HG03045 (cell line): Measurements from ENCODE around the gene NDUFA13.

Source experiments
- ATAC-seq: cut with Tn5 transposase; IDR thresholded peaks from one replicate; pipeline ENCODE4 v1.9.1; 2021; ENCODE audit warnings: mild to moderate bottlenecking, moderate library complexity; ENCODE audit not compliant: unreplicated experiment

Gene NDUFA13

GRCh38 chr19:19531951-19532805 lies 16.2 kb downstream of the NDUFA13 start:
- ATAC-seq, result no peak

GRCh38 chr19:19532806-19533701 lies 17.0 kb downstream of the NDUFA13 start:
- ATAC-seq, result no peak

- no peak for ATAC-seq
These were observed 17.8 kb downstream of the NDUFA13 start for GRCh38 chr19:19533841-19534240.

- no peak for ATAC-seq
These were observed 18.7 kb downstream of the NDUFA13 start for GRCh38 chr19:19534556-19535265.

GRCh38 chr19:19535311-19536191 lies 19.5 kb downstream of the NDUFA13 start:
- no peak for ATAC-seq

GRCh38 chr19:19537075-19538048 lies 21.3 kb downstream of the NDUFA13 start:
- ATAC-seq, result no peak

GRCh38 chr19:19538061-19538784 lies 22.2 kb downstream of the NDUFA13 start, which contains the start of gene CILP2:
TSS of gene CILP2 (plus strand) at chr19:19538265. CDS start at chr19:19538350, 85 bp downstream.
- ATAC-seq, result no peak

- ATAC-seq, result no peak
These were observed 22.8 kb downstream of the NDUFA13 start for GRCh38 chr19:19538785-19539166.

GRCh38 chr19:19539698-19540063 lies 23.7 kb downstream of the NDUFA13 start:
- no peak for ATAC-seq

- no peak for ATAC-seq
These were observed 24.2 kb downstream of the NDUFA13 start for GRCh38 chr19:19540064-19540714.

GRCh38 chr19:19540715-19541515 lies 24.9 kb downstream of the NDUFA13 start:
- no peak for ATAC-seq

- ATAC-seq, result no peak
These were observed 25.6 kb downstream of the NDUFA13 start for GRCh38 chr19:19541616-19542015.

- no peak for ATAC-seq
These were observed 26.5 kb downstream of the NDUFA13 start for GRCh38 chr19:19542507-19542906.

GRCh38 chr19:19543101-19543500 lies 27.1 kb downstream of the NDUFA13 start:
- no peak for ATAC-seq

- ATAC-seq, result no peak
These were observed 27.6 kb downstream of the NDUFA13 start for GRCh38 chr19:19543640-19544039.

- no peak for ATAC-seq
These were observed 28.4 kb downstream of the NDUFA13 start for GRCh38 chr19:19544257-19544953.
